NCI-H460 (cell line): ENCODE data around the gene ARHGAP6. TPM values are rescaled to one million over a fixed set of nuclear protein-coding genes. Genes with fewer than 3 reads are reported as not detected.

Source experiments
- DNase-seq: peaks from one replicate; pipeline ENCODE4 v3.0.0-alpha.2; 2016; ENCODE audit warnings: low read depth; ENCODE audit errors: extremely low read depth
- polyA plus RNA-seq: library from polyadenylated mRNA; depleted of rRNA; stranded (reverse); fragments of >200 nt; gene quantifications from 2 replicates; pipeline ENCODE4 v1.2.3, GENCODE V29; 2014; cell fraction: nucleus; rRNA removed
- total RNA-seq: library from RNA; depleted of rRNA; stranded (reverse); fragments of >200 nt; shearing (Covaris generic); gene quantifications from 2 replicates; pipeline ENCODE4 v1.2.3, GENCODE V29; 2014; rRNA removed

ARHGAP6 gene, protein sequence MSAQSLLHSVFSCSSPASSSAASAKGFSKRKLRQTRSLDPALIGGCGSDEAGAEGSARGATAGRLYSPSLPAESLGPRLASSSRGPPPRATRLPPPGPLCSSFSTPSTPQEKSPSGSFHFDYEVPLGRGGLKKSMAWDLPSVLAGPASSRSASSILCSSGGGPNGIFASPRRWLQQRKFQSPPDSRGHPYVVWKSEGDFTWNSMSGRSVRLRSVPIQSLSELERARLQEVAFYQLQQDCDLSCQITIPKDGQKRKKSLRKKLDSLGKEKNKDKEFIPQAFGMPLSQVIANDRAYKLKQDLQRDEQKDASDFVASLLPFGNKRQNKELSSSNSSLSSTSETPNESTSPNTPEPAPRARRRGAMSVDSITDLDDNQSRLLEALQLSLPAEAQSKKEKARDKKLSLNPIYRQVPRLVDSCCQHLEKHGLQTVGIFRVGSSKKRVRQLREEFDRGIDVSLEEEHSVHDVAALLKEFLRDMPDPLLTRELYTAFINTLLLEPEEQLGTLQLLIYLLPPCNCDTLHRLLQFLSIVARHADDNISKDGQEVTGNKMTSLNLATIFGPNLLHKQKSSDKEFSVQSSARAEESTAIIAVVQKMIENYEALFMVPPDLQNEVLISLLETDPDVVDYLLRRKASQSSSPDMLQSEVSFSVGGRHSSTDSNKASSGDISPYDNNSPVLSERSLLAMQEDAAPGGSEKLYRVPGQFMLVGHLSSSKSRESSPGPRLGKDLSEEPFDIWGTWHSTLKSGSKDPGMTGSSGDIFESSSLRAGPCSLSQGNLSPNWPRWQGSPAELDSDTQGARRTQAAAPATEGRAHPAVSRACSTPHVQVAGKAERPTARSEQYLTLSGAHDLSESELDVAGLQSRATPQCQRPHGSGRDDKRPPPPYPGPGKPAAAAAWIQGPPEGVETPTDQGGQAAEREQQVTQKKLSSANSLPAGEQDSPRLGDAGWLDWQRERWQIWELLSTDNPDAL (N-terminal part only)
- 0.07 TPM in 1 of 2 replicates, not detected in the other for total RNA-seq
- not detected in 2 replicates for polyA plus RNA-seq

DNA sequence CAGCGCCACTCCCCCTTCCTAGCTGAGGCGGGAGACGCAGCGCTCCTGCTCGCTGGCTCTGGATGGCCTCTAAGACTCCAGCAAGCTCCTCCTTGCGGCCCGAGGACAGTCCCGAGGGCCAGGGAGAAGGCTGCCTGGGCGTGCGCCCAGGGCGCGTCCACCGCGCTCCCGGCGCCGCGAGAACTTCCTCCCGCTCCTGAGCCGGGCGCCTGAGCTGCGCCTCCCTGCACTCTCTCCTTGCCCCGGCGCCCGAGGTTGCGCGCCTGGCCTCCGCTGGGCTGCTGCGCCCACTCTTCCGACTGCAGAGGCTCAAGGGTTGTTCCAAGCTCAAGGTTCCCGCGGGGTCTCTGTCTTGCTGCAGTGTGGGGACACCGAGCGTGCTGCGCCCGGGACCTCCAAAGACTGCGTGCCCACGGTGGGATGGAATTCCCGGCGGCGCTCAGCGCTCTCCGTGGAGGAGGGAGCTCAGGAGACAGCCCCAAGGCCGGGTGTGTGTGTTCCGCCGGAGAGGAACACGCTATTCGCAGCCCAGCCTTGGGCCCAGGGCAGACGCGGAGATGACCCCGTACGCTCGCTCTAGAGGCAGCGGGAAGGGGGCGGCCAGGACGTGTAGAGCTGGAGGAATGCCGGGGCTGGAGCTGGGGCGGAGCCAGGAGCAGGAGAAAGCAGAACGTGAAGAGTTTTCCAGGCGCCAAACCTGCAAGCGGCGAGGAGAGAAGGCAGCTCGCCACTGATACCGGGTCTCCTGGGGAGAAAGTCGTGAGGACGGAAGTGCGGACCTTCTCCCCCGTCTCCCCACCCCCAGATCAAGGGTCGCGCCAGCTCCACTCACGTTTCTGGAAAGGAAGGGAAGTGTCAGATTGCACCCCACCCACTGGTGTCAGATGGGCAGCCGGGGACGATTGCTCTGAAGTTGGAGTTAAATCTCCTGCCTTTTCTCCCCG, at the start of gene ARHGAP6:
TSS of gene ARHGAP6 (minus strand) at position 753 of the 944 bp plus-strand sequence. CDS start 1,092 bp downstream, outside the sequence.
- no peak for DNase-seq

DNA sequence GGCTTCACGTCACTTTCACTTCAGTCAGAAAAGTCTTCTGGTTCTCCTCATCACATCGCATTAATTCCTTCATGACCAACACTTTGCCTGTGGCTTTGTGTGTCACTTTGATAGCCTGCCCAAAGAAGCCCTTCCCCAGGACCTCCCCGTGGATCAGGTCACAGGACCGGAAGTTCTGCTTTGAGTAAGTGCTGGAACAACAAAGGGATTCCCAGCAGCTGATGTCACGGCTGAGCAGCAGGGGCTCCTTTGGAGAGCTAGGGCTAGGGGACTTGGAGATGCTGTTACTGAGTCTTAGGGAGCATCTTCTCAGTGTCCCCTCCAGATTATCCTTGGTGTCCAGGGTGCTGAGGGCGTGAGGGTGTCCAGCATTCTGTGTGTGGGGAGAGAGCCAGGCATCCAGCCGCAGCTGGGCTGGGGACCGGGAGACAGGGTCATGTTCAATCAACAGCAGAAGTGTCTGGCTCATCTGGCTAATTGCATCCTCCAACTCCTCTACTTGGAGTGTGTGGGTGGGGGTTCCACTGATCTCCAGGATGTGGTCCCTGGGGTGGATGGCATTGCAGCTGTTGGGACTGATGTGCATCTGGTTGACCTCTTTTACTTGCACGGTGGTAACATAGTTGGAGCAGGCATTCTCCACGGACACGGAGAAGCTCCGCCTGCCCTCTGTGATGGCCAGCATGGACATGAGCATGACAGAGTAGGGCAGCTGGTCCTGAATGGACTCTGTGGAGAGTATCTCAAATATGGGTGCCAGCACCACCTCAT, 39.2 kb upstream of the ARHGAP6 start:
- DNase-seq: no peak

DNA sequence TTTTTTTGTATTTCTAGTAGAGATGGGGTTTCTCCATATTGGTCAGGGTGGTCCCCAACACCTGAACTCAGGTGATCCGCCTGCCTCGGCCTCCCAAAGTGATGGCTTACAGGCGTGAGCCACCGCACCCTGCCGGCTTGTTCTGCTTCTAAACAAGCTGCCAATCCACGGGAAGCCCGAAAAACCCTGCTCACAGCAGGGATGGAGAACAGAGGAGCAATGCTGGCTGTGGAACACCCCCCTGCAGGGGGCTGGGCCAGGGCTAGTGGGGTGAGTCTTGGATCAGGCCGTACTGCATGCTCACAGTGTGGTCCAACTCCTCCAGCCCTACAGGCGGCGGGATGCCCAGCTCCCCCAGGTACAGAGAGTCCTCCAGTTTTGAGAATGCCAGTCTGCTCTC, 38.1 kb upstream of the ARHGAP6 start:
- DNase-seq: no peak

DNA sequence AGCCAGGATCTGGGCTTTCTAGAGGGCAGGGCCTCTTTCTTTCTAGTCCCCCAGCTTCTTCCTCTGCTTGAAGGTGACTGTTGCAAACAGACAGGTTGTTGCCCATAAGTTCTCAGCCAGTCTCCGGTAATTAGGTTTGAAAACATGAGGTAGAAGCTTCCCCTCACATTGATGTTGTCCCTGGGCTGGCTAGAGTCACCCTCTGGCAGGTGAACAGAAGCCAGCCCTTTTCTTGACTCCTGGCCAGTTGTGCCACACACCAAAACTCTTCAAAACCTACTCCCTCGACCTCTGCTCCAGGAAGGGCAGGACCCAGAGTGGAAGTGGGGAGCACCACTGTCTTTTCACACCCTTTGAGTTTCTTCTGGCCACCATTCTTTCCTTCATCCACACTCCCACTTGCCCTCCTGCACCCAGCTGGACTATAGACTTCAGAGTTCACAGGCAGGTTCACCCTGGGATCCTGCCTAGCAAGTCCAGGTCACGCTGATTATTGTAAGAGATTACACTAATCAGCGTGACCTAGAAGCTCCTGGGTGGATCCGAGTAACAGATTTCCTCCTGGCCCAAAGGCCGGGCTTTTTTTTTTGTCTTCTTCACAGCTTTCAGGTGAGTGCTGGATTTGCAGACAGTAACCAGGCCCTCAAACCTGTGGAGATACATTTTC, 37.4 kb upstream of the ARHGAP6 start:
- DNase-seq: no peak

DNA sequence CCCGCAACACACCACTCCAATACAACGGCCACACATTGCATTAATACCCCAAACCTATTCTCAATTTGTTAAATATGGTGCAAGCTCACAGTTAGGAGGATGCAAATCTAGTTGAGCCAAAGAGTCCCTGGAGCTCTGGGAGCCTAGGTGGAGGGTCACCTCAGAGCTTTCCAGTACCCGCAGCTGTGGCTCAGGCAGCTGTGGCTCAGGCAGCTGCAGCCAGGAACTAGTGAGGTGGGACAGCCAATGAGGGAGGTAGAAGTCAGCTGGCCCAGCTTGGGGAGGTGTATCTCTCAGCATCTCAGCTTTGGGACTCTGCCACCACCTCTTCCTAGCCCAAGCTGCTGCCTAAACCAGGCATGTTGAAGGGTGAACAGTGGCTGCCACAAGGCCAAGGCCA, 36.7 kb upstream of the ARHGAP6 start:
- DNase-seq: no peak

DNA sequence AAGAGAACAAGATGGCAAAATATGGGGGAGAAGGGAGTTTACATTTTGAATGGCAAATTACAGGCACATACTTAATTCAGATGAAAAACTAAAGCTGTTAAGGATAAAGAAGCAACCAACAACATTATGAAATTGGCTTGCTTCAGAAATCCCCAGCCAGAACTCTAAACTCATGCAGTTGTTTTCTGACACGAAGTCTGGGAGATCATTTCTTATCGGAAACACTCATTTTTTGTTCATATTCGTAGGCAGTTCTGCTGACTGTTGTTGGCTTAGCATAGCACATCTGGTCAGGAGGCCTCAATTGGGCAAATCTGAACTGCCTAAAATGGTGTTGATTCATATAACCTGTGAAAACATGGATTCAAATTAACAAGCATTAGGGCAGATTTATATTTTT, 33.0 kb upstream of the ARHGAP6 start:
- no peak for DNase-seq

DNA sequence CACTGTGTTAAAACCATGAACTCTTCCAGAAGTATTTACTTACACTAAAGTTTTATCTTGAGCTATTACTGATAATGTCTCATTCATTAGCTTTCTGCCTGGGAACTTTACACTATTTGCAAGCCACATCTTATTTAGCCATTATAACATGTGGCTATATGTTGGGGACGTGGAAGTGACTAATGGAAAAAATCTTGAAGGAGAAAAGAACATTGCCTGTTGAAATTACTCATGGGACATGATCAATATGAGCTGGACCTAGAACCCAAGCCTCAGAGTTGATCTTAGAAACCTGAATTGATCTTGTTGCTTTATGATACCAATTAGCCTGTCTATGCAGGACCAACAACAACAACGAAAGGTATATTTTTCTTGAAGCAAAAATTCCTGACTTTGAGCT, 22.5 kb upstream of the ARHGAP6 start:
- no peak for DNase-seq

DNA sequence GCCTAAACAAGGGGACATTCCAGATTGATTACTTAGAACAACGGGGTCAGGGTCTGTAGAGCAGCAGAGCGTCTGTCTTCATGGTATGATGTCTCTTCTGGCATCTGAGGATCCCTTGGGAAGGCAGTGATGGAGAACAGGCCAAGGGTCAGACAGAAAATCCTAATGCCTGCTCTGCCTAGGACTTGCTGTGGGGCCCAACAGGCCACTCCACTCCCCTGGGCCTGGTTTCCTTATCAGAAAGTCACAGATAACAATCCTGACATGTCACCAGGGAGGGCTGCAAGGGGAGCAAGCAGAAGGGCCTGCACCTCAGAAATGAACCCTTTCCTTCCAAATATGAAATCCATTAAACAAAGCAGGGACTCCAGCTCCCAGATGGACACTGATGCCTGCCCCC, 21.4 kb upstream of the ARHGAP6 start:
- no peak for DNase-seq

DNA sequence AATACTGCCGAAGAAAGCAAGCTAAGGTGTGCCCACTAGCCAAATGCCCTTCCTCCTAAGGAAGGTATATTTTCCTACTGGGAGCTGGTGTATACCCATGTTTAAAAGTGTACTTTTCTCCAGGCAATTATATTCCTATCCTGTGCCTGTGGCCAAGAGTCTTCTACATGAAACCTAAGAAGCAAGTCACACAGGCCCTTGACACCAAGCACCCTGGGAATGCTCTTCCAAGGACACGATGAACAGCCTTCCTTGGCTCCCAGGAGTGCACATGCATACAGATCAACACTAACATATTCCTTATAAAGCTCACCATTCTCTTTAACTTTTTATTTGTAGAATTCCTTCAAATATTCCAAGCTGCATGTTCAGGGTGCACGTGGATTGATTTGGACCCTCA, 17.3 kb upstream of the ARHGAP6 start:
- DNase-seq: no peak

DNA sequence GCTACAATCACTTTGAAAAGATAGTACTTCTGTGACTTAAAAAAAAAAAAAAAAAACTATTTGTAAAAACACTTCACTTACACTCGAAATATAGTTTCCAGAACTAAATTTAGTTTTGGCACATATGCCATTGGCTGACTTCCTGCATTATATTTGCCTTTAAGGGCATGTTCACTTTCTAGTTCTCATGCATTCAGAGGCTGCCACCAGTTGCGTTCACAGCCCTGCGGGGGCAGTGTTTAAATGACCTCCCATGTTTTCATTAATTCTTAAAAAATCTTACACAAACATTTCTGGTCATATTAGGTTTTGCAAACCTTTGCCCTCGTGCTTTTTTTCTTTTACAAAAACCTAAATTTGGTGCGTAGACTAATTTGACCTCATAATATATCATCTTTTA, 12.4 kb upstream of the ARHGAP6 start:
- no peak for DNase-seq

DNA sequence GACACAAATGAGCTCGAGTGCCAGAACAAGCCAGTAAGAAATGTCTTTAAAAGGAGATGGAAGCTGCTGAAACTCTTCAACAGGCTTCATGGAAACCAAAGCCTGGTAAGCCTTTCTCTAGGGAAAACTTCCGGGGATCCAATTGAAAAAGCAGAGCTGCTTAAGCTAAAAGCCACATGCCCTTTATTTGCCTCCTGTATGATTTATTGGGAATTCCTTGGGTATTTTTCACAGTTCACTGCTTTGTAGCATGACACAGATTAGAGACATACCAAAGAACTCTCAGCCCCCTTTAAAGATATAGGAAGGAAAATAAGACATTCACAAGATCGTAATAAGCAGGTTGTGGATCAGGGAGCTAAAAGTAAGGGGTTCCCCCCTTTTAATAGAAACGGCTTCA, 6.5 kb upstream of the ARHGAP6 start:
- no peak for DNase-seq

DNA sequence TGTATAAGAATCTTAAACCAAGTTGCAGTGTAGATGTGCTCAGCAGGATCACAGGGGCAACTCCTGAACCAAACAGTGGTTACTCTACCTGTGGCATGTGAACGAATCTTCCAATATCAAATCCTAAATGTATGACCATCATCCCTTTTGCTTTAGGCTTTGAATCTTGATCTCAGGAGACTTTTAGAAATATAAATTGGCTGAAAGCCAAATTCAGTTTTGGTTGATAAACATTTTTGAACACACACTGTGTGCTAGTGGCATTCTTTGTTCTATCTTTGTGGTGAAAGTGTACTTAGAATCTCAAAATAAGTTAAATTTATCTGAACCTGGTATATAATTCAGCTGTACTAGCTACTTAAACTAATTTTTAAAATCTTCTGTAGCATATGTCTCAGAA, 4.6 kb upstream of the ARHGAP6 start:
- no peak for DNase-seq

DNA sequence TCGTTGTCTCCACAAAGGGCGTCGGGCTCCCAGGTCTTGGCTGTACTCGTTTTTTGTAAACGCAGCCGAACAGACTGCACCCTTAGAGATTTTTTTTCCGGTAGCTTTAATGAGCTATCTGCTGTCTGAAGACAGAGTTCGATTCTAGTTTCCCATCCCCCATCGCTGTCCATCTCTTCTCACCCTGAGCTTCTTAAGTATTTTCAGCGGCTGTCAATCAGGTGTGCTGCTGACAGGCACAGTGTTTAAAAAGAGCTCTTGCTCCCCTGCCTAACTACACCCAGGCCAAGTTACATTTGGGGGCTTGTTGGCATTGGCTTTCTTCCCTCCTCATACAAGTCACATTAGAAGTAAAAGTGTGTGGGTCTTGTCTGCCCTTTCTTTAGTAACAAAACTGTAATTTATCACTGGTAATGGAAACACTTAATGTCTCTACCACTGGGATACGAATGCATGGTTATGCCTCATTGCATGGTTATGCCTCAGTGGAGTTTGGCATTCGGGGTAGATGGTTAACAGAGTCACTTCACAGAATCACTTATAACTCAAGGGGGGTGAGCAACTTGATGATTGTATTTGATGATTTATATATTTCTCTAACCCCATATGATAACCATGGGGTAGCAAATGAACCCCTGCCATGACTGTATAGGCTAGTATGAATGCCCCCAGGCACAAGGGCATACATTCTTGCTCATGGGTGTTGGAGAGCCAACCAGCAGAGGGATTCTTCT, 1.4 kb upstream of the ARHGAP6 start:
- no peak for DNase-seq

DNA sequence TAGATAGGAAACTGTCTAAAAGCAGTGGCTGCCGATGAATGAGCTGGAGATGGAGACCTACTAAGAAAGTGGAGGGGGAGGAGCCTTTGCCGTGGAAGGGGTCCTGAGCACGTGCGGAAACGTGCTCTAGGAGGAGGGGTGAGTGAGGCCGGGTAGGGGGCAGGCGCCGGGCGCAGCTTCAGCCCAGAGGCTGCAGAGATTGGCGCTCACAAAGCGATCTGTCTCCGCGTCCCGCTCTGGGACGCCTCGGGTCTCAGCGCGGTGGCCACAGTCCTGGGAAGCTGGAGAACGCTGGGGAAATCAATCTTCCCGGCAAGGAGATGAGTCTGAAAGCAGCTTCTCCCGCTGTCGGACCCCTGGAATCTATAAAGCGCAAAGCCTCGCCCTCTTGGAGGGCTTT, 444 bp upstream of the ARHGAP6 start:
- DNase-seq: no peak

DNA sequence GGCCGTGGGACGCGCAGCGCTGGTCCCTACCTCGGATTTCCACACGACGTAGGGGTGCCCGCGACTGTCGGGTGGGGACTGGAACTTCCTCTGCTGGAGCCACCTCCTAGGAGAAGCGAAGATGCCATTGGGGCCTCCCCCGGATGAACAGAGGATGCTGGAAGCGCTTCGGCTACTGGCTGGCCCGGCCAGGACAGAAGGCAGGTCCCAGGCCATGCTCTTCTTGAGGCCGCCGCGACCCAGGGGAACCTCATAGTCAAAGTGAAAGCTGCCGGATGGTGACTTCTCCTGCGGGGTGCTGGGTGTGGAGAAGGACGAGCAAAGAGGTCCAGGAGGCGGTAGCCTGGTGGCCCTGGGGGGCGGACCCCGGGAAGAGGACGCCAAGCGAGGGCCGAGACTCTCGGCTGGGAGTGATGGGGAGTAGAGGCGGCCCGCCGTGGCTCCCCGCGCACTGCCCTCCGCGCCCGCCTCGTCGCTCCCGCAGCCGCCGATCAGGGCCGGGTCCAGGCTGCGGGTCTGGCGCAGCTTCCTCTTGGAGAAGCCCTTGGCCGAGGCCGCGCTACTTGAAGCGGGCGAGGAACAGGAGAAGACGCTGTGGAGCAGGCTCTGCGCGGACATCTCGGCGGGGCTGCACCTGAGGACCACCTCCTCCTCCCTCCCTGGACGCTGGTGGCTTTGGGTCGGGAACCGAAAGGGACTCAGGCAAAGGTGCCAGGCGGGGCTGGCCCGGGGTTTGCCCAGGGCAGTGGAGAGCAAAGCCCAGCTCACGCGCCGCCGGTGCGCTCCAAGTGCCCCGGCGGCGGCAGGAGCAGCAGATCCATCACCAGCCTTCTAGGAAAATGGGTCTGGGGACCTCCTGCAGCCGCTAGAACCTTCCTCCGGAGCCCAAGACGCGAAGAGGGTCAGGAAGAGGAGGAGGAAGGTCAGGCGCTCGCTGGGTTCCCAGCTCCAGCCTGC, 1.2 kb downstream of the ARHGAP6 start:
- DNase-seq: no peak

DNA sequence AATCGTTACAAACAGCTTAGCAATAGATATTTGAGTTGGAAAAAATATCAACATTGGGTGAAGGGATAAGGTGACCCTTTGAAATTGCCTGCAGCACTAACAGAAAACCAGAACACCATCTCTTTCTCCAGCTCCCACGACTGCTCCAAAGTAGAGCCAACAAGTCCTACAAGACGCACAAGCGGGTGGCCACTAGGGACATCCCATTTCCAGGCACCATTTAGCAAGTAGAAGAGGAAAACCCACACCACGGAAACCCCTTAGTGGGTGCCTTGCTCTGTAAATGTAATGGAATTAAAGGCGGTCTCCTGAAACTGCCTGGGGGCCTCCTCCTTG, 1.9 kb downstream of the ARHGAP6 start:
- DNase-seq: no peak

DNA sequence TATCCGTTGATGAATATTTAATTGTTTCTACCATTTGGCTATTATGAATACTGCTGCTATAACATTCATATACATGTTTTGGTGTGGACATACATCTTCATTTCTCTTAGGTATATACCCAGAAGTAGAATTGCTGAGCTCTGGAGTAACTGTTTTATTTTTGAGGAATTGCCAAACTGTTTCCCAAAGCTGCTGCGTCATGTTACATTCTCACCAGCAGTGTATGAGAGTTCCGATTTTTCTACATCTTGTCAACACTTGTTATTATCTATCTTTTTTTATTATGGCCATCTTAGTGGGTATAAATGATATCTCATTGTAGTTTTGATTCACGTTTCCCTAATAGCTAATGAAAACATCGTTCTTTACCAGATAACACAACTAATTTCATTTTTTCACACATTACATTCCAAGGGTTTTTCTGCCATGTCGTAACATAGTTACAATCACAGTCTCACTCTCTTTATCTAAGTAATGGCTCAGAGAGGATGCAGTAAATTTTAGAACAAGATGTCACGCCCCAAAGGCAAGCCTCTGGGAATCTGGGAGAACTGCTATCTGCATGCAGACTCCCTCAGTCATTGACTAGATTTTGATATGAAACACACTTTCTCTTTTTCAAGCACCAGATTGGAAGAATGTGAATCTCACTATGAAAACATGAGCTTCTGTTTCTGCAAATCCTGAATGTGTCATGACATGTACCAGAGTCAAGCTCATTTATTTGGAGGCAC, 10.3 kb downstream of the ARHGAP6 start:
- DNase-seq: no peak
